ENCODE measurements around the gene ERG. TPM values are rescaled to one million over a fixed set of nuclear protein-coding genes. Genes with fewer than 3 reads are reported as not detected.

The ERG gene
- total RNA-seq, 3 donors from 2014 or later (not counting 1 experiment from before 2014, with no cell fraction given) = 0.36 to 0.58 TPM; not detected in 1

DNA sequence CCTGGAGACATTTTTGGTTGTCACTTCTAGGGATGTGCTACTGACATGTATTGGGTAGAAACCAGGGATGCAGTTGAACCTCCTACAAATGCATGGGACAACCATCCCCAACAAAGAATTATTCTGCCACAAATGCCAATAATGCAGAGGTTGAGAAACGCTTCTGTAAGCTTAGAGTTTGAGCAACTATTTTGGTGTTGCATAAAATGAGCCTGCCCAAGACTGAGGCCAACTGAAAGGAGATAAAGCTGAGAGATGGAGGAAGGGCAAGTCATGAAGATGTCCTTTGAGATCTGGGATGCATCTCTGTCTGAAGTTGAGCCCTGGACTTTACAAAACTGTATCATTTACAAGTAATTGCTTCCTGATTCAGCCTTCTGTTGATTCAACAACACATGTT lies 134.6 kb downstream of the ERG start:
- no peak for DNase-seq
- Histone ChIP-seq H3K4me3 (ENCODE audit: low read length) (no peak overlapping the region), H3K36me3 (ENCODE audit: control insufficient read depth, insufficient read depth, low read length) (no peaks in the 10 kb centered on the region), H3K27me3 (ENCODE audit: control insufficient read depth, insufficient read depth, low read length) (no peaks in the 10 kb centered on the region), H3K4me1 (ENCODE audit: control insufficient read depth, insufficient read depth, low read length) (no peaks in the 10 kb centered on the region), H3K9me3 (ENCODE audit: control insufficient read depth, insufficient read depth, low read length) (no peaks in the 10 kb centered on the region), H3K27ac (ENCODE audit: low read length) (no peak overlapping the region)
- Mint-ChIP-seq H3K27ac (no peak overlapping the region), H3K4me3 (no peak overlapping the region), H3K36me3 (no peaks in the 10 kb centered on the region), H3K4me1 (no peaks in the 10 kb centered on the region), H3K27me3 (ENCODE audit: low read depth in 2 of 2) (peaks cover 11 to 21% of the 10 kb centered on the region in 2 donors), H3K9me3 (no peaks in the 10 kb centered on the region)
- ATAC-seq = no peak
- TF ChIP-seq, protein P1, sequence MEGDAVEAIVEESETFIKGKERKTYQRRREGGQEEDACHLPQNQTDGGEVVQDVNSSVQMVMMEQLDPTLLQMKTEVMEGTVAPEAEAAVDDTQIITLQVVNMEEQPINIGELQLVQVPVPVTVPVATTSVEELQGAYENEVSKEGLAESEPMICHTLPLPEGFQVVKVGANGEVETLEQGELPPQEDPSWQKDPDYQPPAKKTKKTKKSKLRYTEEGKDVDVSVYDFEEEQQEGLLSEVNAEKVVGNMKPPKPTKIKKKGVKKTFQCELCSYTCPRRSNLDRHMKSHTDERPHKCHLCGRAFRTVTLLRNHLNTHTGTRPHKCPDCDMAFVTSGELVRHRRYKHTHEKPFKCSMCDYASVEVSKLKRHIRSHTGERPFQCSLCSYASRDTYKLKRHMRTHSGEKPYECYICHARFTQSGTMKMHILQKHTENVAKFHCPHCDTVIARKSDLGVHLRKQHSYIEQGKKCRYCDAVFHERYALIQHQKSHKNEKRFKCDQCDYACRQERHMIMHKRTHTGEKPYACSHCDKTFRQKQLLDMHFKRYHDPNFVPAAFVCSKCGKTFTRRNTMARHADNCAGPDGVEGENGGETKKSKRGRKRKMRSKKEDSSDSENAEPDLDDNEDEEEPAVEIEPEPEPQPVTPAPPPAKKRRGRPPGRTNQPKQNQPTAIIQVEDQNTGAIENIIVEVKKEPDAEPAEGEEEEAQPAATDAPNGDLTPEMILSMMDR (IDR thresholded peaks at IDR 0.05) = no peak
- intact Hi-C loops (cut with micrococcal nuclease) = no loop called here
- WGBS (ENCODE audit: insufficient coverage) = 67% methylated on average over 1 of the region's 1 CpG

- no peaks in the 10 kb centered on the region for H3K27me3 ChIP-seq (ENCODE audit: control insufficient read depth, insufficient read depth, low read length)
- Mint-ChIP-seq H3K9me3 (no peaks in the 10 kb centered on the region), H3K4me3 (no peak overlapping the region), H3K27me3 (ENCODE audit: low read depth in 2 of 2) (peaks cover 14 to 21% of the 10 kb centered on the region in 2 donors), H3K4me1 (no peaks in the 10 kb centered on the region), H3K27ac (no peak overlapping the region), H3K36me3 (no peaks in the 10 kb centered on the region)
- intact Hi-C loops (cut with micrococcal nuclease) = no loop called here
- 86% methylated on average over 1 of the region's 1 CpG for WGBS (ENCODE audit: insufficient coverage)
- H3K27ac ChIP-seq (ENCODE audit: low read length) = no peak overlapping the region
- H3K4me1 ChIP-seq (ENCODE audit: control insufficient read depth, insufficient read depth, low read length) = no peaks in the 10 kb centered on the region
- H3K9me3 ChIP-seq (ENCODE audit: control insufficient read depth, insufficient read depth, low read length) = no peaks in the 10 kb centered on the region
- no peak for DNase-seq
- no peaks in the 10 kb centered on the region for H3K36me3 ChIP-seq (ENCODE audit: control insufficient read depth, insufficient read depth, low read length)
- ATAC-seq = no peak
- TF ChIP-seq, protein P1 (IDR thresholded peaks at IDR 0.05) = no peak
- H3K4me3 ChIP-seq (ENCODE audit: low read length) = no peak overlapping the region
Measured at GRCh38 chr21:38361324-38361723, 137.0 kb downstream of the ERG start.

DNA sequence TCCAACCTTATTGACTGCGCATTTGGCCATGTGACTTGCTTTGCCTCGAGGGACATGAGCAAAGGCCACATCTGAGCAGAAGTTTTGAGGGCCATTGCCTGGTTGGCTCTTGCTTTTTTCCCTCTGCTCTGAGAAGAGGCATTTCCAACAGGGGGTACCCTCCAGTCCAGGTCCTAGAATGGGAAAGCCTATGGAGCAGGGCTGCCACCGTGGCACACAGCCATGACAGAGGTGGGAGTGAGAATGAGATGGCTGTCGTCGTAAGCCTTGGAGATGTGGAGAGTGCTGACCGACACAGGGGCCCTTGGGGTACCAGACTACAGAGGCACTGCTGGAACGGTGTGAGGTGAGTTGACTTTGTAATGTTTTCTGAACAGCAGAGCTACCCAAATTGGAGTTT lies 138.4 kb downstream of the ERG start:
- Histone ChIP-seq H3K27me3 (ENCODE audit: control insufficient read depth, insufficient read depth, low read length) (no peaks in the 10 kb centered on the region), H3K4me1 (ENCODE audit: control insufficient read depth, insufficient read depth, low read length) (peaks cover 3% of the 10 kb centered on the region), H3K36me3 (ENCODE audit: control insufficient read depth, insufficient read depth, low read length) (no peaks in the 10 kb centered on the region), H3K27ac (ENCODE audit: low read length) (no peak overlapping the region), H3K4me3 (ENCODE audit: low read length) (no peak overlapping the region), H3K9me3 (ENCODE audit: control insufficient read depth, insufficient read depth, low read length) (no peaks in the 10 kb centered on the region)
- WGBS (ENCODE audit: insufficient coverage) = 87% methylated on average over 7 of the region's 7 CpGs
- intact Hi-C loops (cut with micrococcal nuclease) = loop anchor here (10.0 kb wide), 1 partner anchor 685 kb away; no protein-coding TSS in a partner anchor
- ATAC-seq (no peak), DNase-seq (no peak)
- TF ChIP-seq, protein P1 (IDR thresholded peaks at IDR 0.05) = no peak
- H3K27ac Mint-ChIP-seq = no peak overlapping the region
- no peaks in the 10 kb centered on the region for H3K4me1 Mint-ChIP-seq
- no peaks in the 10 kb centered on the region for H3K36me3 Mint-ChIP-seq
- peaks cover 19 to 24% of the 10 kb centered on the region in 2 donors for H3K27me3 Mint-ChIP-seq (ENCODE audit: low read depth in 2 of 2)
- no peaks in the 10 kb centered on the region for H3K9me3 Mint-ChIP-seq
- H3K4me3 Mint-ChIP-seq = no peak overlapping the region

GRCh38 chr21:38359090-38359489 lies 139.2 kb downstream of the ERG start:
- Histone ChIP-seq H3K9me3 (ENCODE audit: control insufficient read depth, insufficient read depth, low read length) (no peaks in the 10 kb centered on the region), H3K4me3 (ENCODE audit: low read length) (no peak overlapping the region), H3K4me1 (ENCODE audit: control insufficient read depth, insufficient read depth, low read length) (peaks cover 3% of the 10 kb centered on the region), H3K27me3 (ENCODE audit: control insufficient read depth, insufficient read depth, low read length) (no peaks in the 10 kb centered on the region), H3K27ac (ENCODE audit: low read length) (no peak overlapping the region), H3K36me3 (ENCODE audit: control insufficient read depth, insufficient read depth, low read length) (no peaks in the 10 kb centered on the region)
- intact Hi-C loops (cut with micrococcal nuclease) = loop anchor here (10.0 kb wide), 1 partner anchor 684 kb away; no protein-coding TSS in a partner anchor
- H3K36me3 Mint-ChIP-seq = no peaks in the 10 kb centered on the region
- 87% methylated on average over 5 of the region's 5 CpGs for WGBS (ENCODE audit: insufficient coverage)
- no peaks in the 10 kb centered on the region for H3K4me1 Mint-ChIP-seq
- DNase-seq (no peak), ATAC-seq (no peak)
- peaks cover 24 to 26% of the 10 kb centered on the region in 2 donors for H3K27me3 Mint-ChIP-seq (ENCODE audit: low read depth in 2 of 2)
- no peak overlapping the region for H3K27ac Mint-ChIP-seq
- no peak overlapping the region for H3K4me3 Mint-ChIP-seq
- no peaks in the 10 kb centered on the region for H3K9me3 Mint-ChIP-seq
- TF ChIP-seq, protein P1 (IDR thresholded peaks at IDR 0.05) = no peak

All from natural killer cell (primary cell).